Thyroid gland (tissue), 4 donors: ENCODE measurements around the gene PTPRN2. TPM values are rescaled to one million over a fixed set of nuclear protein-coding genes. Genes with fewer than 3 reads are reported as not detected.

Source experiments
- DNase-seq, 2 donors: peaks; one replicate each; pipeline ENCODE4 v3.0.0-alpha.2; 2019
- H3K27ac ChIP-seq, 3 donors: fragments of 200-600 bp; sonication (generic); 1 replicate in 2 of 3; 2 replicates in 1 of 3; pipeline ENCODE4 v1.5.1; 2016 to 2019; ENCODE audit warnings: mild to moderate bottlenecking in 1 of 3, moderate library complexity in 1 of 3
- H3K27me3 ChIP-seq: fragments of 200-600 bp; sonication (generic); one replicate; pipeline ENCODE4 v1.5.1; 2019
- H3K36me3 ChIP-seq, 2 donors: fragments of 200-600 bp; sonication (generic); one replicate each; pipeline ENCODE4 v1.5.1; 2016 to 2019
- H3K4me1 ChIP-seq, 2 donors: fragments of 200-600 bp; sonication (generic); one replicate each; pipeline ENCODE4 v1.5.1; 2017 to 2019
- H3K4me3 ChIP-seq, 3 donors: fragments of 200-600 bp; sonication (generic); replicated peaks in 1 of 3; 1 replicate in 2 of 3; 2 replicates in 1 of 3; pipeline ENCODE4 v1.5.1; 2016; ENCODE audit warnings: mild to moderate bottlenecking in 1 of 3
- H3K9me3 ChIP-seq: fragments of 200-600 bp; sonication (generic); one replicate; pipeline ENCODE4 v1.5.1; 2017
- POLR2A ChIP-seq, 2 donors: fragments of 450-650 bp; IDR thresholded peaks; one replicate each; pipeline ENCODE4 v1.6.1; 2017; ENCODE audit warnings: antibody characterized with exemption in 2 of 2, mild to moderate bottlenecking in 2 of 2, moderate library complexity in 1 of 2
- WGBS, 2 donors: methylation state at CpG; one replicate each; pipeline ENCODE4 v1.1.5; 2017; 5-methylcytosine and 5-hydroxymethylcytosine counted together
- intact Hi-C: fragments of 100-400 bp; cut with DNase I; formaldehyde crosslinking; loops from one replicate; pipeline ENCODE4 v1.15.1; 2023
- total RNA-seq, 4 donors: library from RNA; depleted of rRNA; stranded (reverse); fragments of >200 nt; gene quantifications; one replicate each; pipeline ENCODE4 v1.2.3, GENCODE V29; 2016
- TF ChIP-seq, protein P1 (sequence below), 6 experiments: fragments of 200-600 bp in 3 of 6; fragments of 450-650 bp in 3 of 6; sonication (generic) in 3 of 6; IDR thresholded peaks; one replicate each; pipeline ENCODE4 v1.5.1; 2016 to 2019; ENCODE audit warnings: antibody characterized with exemption in 6 of 6, mild to moderate bottlenecking in 2 of 6, inconsistent platforms in 1 of 6, moderate library complexity in 1 of 6

Gene PTPRN2
- total RNA-seq, 4 donors from 2014 or later: 4.2 to 9.9 (median 7.7) TPM

DNA sequence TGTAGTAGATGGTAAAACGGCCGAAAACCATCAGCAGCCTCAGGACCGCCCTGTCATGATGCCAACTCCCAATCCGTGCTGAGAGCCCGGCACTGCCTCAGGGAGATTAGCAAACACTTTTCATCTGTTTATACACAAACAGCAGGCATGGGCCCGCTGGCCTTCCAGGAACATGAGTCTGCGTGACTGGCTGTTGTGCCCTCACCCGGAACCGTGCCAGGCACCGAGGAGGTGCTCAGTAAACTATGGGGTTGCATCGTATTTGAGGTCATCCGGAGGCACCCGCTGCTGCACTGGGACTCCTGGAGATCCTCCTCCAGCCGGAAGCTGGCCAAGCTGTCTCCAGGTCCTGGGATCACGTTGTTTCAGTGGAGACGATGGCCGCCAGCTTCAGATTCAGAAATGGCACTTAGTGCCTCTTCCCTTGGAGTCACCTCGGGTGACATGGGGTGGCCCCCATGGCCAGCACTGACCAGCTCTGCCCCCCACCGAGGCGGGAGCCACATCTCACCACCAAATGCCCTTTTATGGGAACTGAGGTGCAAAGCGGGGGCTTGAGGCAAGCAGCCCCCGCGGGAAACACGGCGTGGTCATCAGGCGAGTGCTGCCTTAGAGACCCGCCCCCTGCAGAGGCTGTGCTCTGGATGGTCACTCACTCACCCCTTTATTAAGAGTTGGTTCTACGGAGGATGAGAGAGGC lies 585.9 kb downstream of the PTPRN2 start:
- no peak for DNase-seq
- H3K4me1 ChIP-seq: no peaks in the 10 kb centered on the region
- 84 to 85% methylated on average over 14 to 22 of the region's 28 CpGs for WGBS, 2 donors
- H3K27ac ChIP-seq: no peak overlapping the region
- intact Hi-C loops: no loop called here
- H3K9me3 ChIP-seq: no peaks in the 10 kb centered on the region
- no peak for TF ChIP-seq POLR2A (IDR thresholded peaks at IDR 0.05)
- TF ChIP-seq, protein P1, sequence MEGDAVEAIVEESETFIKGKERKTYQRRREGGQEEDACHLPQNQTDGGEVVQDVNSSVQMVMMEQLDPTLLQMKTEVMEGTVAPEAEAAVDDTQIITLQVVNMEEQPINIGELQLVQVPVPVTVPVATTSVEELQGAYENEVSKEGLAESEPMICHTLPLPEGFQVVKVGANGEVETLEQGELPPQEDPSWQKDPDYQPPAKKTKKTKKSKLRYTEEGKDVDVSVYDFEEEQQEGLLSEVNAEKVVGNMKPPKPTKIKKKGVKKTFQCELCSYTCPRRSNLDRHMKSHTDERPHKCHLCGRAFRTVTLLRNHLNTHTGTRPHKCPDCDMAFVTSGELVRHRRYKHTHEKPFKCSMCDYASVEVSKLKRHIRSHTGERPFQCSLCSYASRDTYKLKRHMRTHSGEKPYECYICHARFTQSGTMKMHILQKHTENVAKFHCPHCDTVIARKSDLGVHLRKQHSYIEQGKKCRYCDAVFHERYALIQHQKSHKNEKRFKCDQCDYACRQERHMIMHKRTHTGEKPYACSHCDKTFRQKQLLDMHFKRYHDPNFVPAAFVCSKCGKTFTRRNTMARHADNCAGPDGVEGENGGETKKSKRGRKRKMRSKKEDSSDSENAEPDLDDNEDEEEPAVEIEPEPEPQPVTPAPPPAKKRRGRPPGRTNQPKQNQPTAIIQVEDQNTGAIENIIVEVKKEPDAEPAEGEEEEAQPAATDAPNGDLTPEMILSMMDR (IDR thresholded peaks at IDR 0.05): no peak
- H3K27me3 ChIP-seq: no peaks in the 10 kb centered on the region
- H3K4me3 ChIP-seq: no peak overlapping the region
- no peaks in the 10 kb centered on the region for H3K36me3 ChIP-seq

DNA sequence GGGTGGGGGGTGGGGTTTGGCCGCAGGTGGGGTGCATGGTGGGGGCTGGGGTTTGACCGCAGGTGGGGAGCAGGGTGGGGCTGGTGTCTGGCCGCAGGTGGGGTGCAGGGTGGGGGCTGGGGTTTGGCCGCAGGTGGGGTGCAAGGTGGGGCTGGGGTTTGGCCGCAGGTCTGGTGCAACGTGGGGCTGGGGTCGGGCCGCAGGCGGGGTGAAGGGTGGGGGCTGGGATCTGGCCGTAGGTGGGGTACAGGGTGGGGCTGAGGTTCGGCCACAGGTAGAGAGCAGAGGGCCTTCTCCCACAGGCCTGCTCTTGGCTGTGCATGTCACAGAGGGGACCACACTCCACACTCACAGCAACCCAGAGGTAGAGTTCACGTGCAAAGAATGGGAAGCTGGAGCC lies 586.6 kb downstream of the PTPRN2 start:
- Histone ChIP-seq H3K4me3 (no peak overlapping the region), H3K36me3 (no peaks in the 10 kb centered on the region), H3K4me1 (no peaks in the 10 kb centered on the region), H3K9me3 (no peaks in the 10 kb centered on the region), H3K27me3 (no peaks in the 10 kb centered on the region), H3K27ac (no peak overlapping the region)
- DNase-seq: no peak
- WGBS, 2 donors: 91% methylated on average over 8 to 9 of the region's 12 CpGs
- intact Hi-C loops: no loop called here
- TF ChIP-seq, protein P1 (IDR thresholded peaks at IDR 0.05): no peak
- TF ChIP-seq POLR2A (IDR thresholded peaks at IDR 0.05): no peak

DNA sequence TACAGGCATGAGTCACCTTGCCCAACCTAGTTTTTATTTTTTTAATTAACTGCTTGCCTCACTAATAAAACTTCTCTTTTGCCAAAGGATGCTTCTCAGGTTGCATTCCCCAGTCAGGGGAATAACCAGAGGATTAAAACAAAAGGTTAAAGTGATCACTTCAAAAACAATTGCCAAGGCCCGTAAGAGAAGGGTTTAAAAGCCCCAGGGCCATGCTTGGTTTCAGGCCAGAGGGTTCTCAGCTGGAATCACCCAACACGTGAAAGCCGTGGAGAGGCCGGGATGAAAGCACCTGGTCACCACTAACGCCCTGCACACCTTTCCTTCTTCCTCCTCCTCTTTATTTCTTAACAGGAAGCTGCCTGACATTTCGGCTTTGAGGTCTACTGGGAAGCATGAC lies 587.5 kb downstream of the PTPRN2 start:
- H3K36me3 ChIP-seq: no peaks in the 10 kb centered on the region
- no peak overlapping the region for H3K27ac ChIP-seq
- H3K4me3 ChIP-seq: no peak overlapping the region
- H3K4me1 ChIP-seq: no peaks in the 10 kb centered on the region
- TF ChIP-seq, protein P1 (IDR thresholded peaks at IDR 0.05): no peak
- TF ChIP-seq POLR2A (IDR thresholded peaks at IDR 0.05): no peak
- no peaks in the 10 kb centered on the region for H3K27me3 ChIP-seq
- no peak for DNase-seq
- intact Hi-C loops: no loop called here
- no peaks in the 10 kb centered on the region for H3K9me3 ChIP-seq
- 33% methylated on average over 6 of the region's 6 CpGs for WGBS, 2 donors

DNA sequence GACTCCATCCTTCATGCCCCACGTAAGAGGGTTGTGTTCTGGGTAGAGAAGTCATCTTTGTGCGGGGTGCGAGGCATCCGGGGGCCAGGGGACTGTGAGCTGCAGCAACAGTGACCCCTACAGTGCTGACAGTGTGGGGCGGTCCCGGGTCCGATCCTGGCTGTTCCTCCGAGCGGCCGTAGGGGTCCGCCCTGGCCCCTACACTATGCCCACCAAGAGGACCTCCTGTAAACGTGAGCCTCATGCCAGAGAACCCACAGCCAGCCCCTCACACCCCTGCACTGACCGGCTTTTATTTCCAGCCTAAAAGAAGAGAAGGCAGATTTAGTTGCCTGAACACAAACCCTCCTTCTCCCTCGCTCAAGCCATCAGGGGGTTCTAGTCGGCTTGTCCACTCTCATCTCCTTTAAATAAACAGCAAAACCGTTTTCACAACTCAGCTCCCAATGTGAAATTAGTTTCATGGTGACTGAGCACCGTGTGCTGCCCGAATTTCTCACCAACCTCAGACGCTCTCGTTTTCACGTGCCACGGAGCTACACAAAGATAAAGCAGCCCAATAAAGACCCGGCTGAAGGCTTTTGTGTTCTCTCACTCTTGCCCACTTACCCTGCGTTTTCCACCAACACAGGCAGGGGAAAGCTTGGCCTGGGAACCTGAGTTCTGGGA lies 588.6 kb downstream of the PTPRN2 start:
- Histone ChIP-seq H3K36me3 (no peaks in the 10 kb centered on the region), H3K27me3 (no peaks in the 10 kb centered on the region), H3K9me3 (no peaks in the 10 kb centered on the region), H3K4me1 (no peaks in the 10 kb centered on the region), H3K4me3 (no peak overlapping the region), H3K27ac (no peak overlapping the region)
- DNase-seq: no peak
- no peak for TF ChIP-seq POLR2A (IDR thresholded peaks at IDR 0.05)
- TF ChIP-seq, protein P1 (IDR thresholded peaks at IDR 0.05): no peak
- intact Hi-C loops: no loop called here
- 43 to 56% methylated on average over 18 to 24 of the region's 24 CpGs for WGBS, 2 donors

DNA sequence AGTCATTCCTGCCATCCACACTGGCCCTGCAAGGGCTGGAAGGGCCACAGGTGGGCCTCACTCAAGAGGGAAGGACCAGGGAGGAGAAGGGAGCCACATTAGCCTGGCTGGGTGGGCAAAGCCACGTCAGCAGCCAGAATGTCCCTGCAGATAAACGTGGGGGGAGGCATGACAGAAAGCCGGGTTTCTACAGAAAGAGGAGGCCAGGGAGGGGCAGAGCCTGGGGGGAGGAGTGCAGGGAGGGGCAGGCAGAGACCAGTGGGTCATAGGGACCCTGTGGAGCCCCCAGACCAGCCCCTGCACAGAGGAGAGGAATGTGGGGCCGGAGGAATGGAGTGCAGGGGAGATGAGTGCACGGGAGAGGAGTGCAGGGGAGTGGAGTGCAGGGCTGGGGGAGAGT lies 590.2 kb downstream of the PTPRN2 start:
- H3K4me3 ChIP-seq: no peak overlapping the region
- H3K27ac ChIP-seq: no peak overlapping the region
- no peak for TF ChIP-seq POLR2A (IDR thresholded peaks at IDR 0.05)
- TF ChIP-seq, protein P1 (IDR thresholded peaks at IDR 0.05): no peak
- no peaks in the 10 kb centered on the region for H3K4me1 ChIP-seq
- 66 to 70% methylated on average over 5 of the region's 5 CpGs for WGBS, 2 donors
- intact Hi-C loops: no loop called here
- no peaks in the 10 kb centered on the region for H3K27me3 ChIP-seq
- no peak for DNase-seq
- H3K9me3 ChIP-seq: no peaks in the 10 kb centered on the region
- no peaks in the 10 kb centered on the region for H3K36me3 ChIP-seq
